GM23338 (cell line): Measurements from ENCODE around the gene TBC1D19. TPM values are rescaled to one million over a fixed set of nuclear protein-coding genes. Genes with fewer than 3 reads are reported as not detected.

ENCODE experiments used
- ATAC-seq: fragments of 200-7000 bp; cut with Tn5 transposase; 3 replicates; pipeline ENCODE4 v1.9.1; 2020
- DNase-seq: peaks from one replicate; pipeline ENCODE4 v3.0.0-alpha.2; 2015; ENCODE audit warnings: low spot score
- H2AFZ ChIP-seq: fragments of 200-600 bp; sonication (generic); 2 replicates; pipeline ENCODE4 v1.8.0; 2016; ENCODE audit warnings: antibody characterized with exemption, mild to moderate bottlenecking, moderate library complexity
- H3F3A ChIP-seq: fragments of 200-600 bp; sonication (generic); replicated peaks from 2 replicates; pipeline ENCODE4 v1.8.0; 2017; ENCODE audit warnings: antibody characterized with exemption, mixed run types, low read depth
- H3K27ac ChIP-seq: fragments of 200-600 bp; sonication (generic); 2 replicates; pipeline ENCODE4 v1.6.1; 2016; ENCODE audit warnings: low read depth
- H3K27me3 ChIP-seq: fragments of 200-600 bp; sonication (generic); 2 replicates; pipeline ENCODE4 v1.8.0; 2016; ENCODE audit warnings: mild to moderate bottlenecking, mixed run types, moderate library complexity; ENCODE audit not compliant: insufficient read depth
- H3K36me3 ChIP-seq: fragments of 200-600 bp; sonication (generic); 2 replicates; pipeline ENCODE4 v1.8.0; 2016; ENCODE audit warnings: mild to moderate bottlenecking; ENCODE audit not compliant: insufficient read depth
- H3K4me1 ChIP-seq: fragments of 200-600 bp; sonication (generic); 2 replicates; pipeline ENCODE4 v1.8.0; 2016; ENCODE audit warnings: mild to moderate bottlenecking, moderate library complexity; ENCODE audit not compliant: insufficient read depth
- H3K4me2 ChIP-seq: fragments of 200-600 bp; sonication (generic); 2 replicates; pipeline ENCODE4 v1.7.1; 2017; ENCODE audit warnings: mixed run types
- H3K4me3 ChIP-seq: fragments of 200-600 bp; sonication (generic); 2 replicates; pipeline ENCODE4 v1.6.1; 2016; ENCODE audit warnings: mixed run types
- H3K79me2 ChIP-seq: fragments of 200-600 bp; sonication (generic); replicated peaks from 2 replicates; pipeline ENCODE4 v1.8.0; 2017; ENCODE audit warnings: mild to moderate bottlenecking; ENCODE audit not compliant: insufficient read depth
- H3K9me2 ChIP-seq: fragments of 200-600 bp; sonication (generic); 2 replicates; pipeline ENCODE4 v1.8.0; 2017; ENCODE audit not compliant: insufficient read depth
- H4K20me1 ChIP-seq: fragments of 200-600 bp; sonication (generic); replicated peaks from 2 replicates; pipeline ENCODE4 v1.8.0; 2017; ENCODE audit warnings: mild to moderate bottlenecking; ENCODE audit not compliant: insufficient read depth
- H3K27ac Mint-ChIP-seq: 2 replicates; pipeline ENCODE4 v1.8.0; 2020; ENCODE audit warnings: inconsistent platforms, mild to moderate bottlenecking, moderate library complexity, mixed read lengths
- H3K27me3 Mint-ChIP-seq: 3 replicates; pipeline ENCODE4 v1.8.0; 2022; ENCODE audit warnings: low read depth, mild to moderate bottlenecking, moderate library complexity, mixed read lengths, inconsistent platforms; ENCODE audit not compliant: insufficient read depth, poor library complexity
- H3K36me3 Mint-ChIP-seq: 3 replicates; pipeline ENCODE4 v1.8.0; 2021; ENCODE audit warnings: low read depth, mild to moderate bottlenecking, inconsistent platforms, moderate library complexity, mixed read lengths
- H3K4me1 Mint-ChIP-seq: 3 replicates; pipeline ENCODE4 v1.8.0; 2020; ENCODE audit warnings: mild to moderate bottlenecking, inconsistent platforms, mixed read lengths
- H3K4me3 Mint-ChIP-seq: 3 replicates; pipeline ENCODE4 v1.8.0; 2021; ENCODE audit warnings: moderate library complexity, mild to moderate bottlenecking, inconsistent platforms, mixed read lengths
- H3K9me3 Mint-ChIP-seq: 3 replicates; pipeline ENCODE4 v1.8.0; 2020; ENCODE audit warnings: moderate library complexity, mild to moderate bottlenecking, inconsistent platforms, mixed read lengths
- CREB1 ChIP-seq: fragments of 250-450 bp; sonication (Bioruptor Pico); IDR thresholded peaks from 2 replicates; pipeline ENCODE4 v1.5.0; 2020; ENCODE audit warnings: low read depth, mild to moderate bottlenecking, moderate library complexity
- ETS1 ChIP-seq: IDR thresholded peaks from 2 replicates; pipeline ENCODE4 v1.6.1; 2016; ENCODE audit warnings: antibody characterized with exemption
- JUNB ChIP-seq: IDR thresholded peaks from one replicate; pipeline ENCODE4 v1.6.1; 2016; ENCODE audit warnings: antibody characterized with exemption; ENCODE audit not compliant: unreplicated experiment
- REST ChIP-seq: IDR thresholded peaks from one replicate; pipeline ENCODE4 v1.6.1; 2018; ENCODE audit warnings: antibody characterized with exemption; ENCODE audit not compliant: unreplicated experiment
- polyA plus RNA-seq: library from polyadenylated mRNA; unstranded; fragments of >200 nt; fragmentation: Nextera tagmentation; extraction: Ambion mirVana; gene quantifications from 2 replicates; pipeline ENCODE4 v1.2.1, GENCODE V29; 2016
- total RNA-seq: library from RNA; depleted of rRNA; stranded (reverse); fragments of >200 nt; shearing (Covaris generic); gene quantifications from 2 replicates; pipeline ENCODE4 v1.2.3, GENCODE V29; 2014
- TF ChIP-seq, protein P1 (sequence below), 2 experiments: fragments of 200-600 bp in 1 of 2; sonication (generic) in 1 of 2; conservative IDR thresholded peaks; 2 replicates each; pipeline versions ENCODE4 v1.5.1 to v1.6.1; 2016 to 2017; ENCODE audit warnings: antibody characterized with exemption in 2 of 2, low read depth in 2 of 2, mild to moderate bottlenecking in 2 of 2, moderate library complexity in 1 of 2

Gene TBC1D19
- total and polyA plus RNA-seq, 2 experiments from 2014 or later = 1.9 to 4.3 TPM

DNA sequence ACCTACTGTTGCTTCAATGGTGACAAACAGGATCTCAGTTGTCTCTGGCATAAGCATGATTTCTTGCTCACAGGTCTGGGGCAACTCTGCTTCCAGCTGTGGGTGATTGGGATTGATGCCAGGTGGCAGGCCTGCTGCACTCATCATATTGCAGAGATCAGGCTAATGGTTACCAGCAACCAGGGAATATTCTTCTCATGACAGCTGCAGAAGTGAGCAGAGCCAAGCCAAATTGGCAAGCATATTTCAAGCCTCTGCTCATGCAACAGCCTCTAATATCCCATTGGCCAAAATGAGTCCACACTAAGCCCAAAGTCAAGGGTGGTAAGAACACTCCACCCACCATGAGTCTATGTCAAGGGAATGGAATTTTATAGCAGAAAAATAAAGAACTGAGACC is 26.7 kb upstream of the TBC1D19 start:
- H3K4me1 Mint-ChIP-seq = no peaks in the 10 kb centered on the region
- Histone ChIP-seq H3K79me2 (no peaks in the 10 kb centered on the region), H3K4me3 (no peak overlapping the region), H3K9me2 (0 out of 2 replicates have a peak, but pooled peaks cover 7% of the 10 kb centered on the region), H3F3A (no peaks in the 10 kb centered on the region), H4K20me1 (no peaks in the 10 kb centered on the region), H3K36me3 (no peaks in the 10 kb centered on the region), H3K4me2 (no peak overlapping the region), H3K4me1 (no peaks in the 10 kb centered on the region), H3K27ac (no peak overlapping the region), H3K27me3 (no peaks in the 10 kb centered on the region), H2AFZ (no peak overlapping the region)
- H3K36me3 Mint-ChIP-seq = no peaks in the 10 kb centered on the region
- no peak overlapping the region for H3K4me3 Mint-ChIP-seq
- DNase-seq (no peak), ATAC-seq (no peak)
- peaks cover 3% of the 10 kb centered on the region for H3K27me3 Mint-ChIP-seq
- H3K9me3 Mint-ChIP-seq = peaks cover 7% of the 10 kb centered on the region
- TF ChIP-seq, protein P1, sequence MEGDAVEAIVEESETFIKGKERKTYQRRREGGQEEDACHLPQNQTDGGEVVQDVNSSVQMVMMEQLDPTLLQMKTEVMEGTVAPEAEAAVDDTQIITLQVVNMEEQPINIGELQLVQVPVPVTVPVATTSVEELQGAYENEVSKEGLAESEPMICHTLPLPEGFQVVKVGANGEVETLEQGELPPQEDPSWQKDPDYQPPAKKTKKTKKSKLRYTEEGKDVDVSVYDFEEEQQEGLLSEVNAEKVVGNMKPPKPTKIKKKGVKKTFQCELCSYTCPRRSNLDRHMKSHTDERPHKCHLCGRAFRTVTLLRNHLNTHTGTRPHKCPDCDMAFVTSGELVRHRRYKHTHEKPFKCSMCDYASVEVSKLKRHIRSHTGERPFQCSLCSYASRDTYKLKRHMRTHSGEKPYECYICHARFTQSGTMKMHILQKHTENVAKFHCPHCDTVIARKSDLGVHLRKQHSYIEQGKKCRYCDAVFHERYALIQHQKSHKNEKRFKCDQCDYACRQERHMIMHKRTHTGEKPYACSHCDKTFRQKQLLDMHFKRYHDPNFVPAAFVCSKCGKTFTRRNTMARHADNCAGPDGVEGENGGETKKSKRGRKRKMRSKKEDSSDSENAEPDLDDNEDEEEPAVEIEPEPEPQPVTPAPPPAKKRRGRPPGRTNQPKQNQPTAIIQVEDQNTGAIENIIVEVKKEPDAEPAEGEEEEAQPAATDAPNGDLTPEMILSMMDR (conservative IDR thresholded peaks at IDR 0.05; ENCODE audit: low read depth in 2 of 2) = no peak
- TF ChIP-seq ETS1 = no peak
- no peak overlapping the region for H3K27ac Mint-ChIP-seq

- no peak for DNase-seq
- no peak overlapping the region for H3K4me3 Mint-ChIP-seq
- H2AFZ ChIP-seq = no peak overlapping the region
- ATAC-seq = no peak
- H3K27ac Mint-ChIP-seq = no peak overlapping the region
- peaks cover 7% of the 10 kb centered on the region for H3K9me3 Mint-ChIP-seq
- H3K9me2 ChIP-seq = 0 out of 2 replicates have a peak, but pooled peaks cover 7% of the 10 kb centered on the region
- peaks cover 3% of the 10 kb centered on the region for H3K27me3 Mint-ChIP-seq
- no peaks in the 10 kb centered on the region for H3K27me3 ChIP-seq
- no peaks in the 10 kb centered on the region for H3K4me1 ChIP-seq
- H3K4me3 ChIP-seq = no peak overlapping the region
- no peaks in the 10 kb centered on the region for H3K36me3 ChIP-seq
- H3K4me1 Mint-ChIP-seq = no peaks in the 10 kb centered on the region
- no peak overlapping the region for H3K4me2 ChIP-seq
- H3K27ac ChIP-seq = no peak overlapping the region
- H3F3A ChIP-seq = no peaks in the 10 kb centered on the region
- H4K20me1 ChIP-seq = no peaks in the 10 kb centered on the region
- no peaks in the 10 kb centered on the region for H3K79me2 ChIP-seq
- H3K36me3 Mint-ChIP-seq = no peaks in the 10 kb centered on the region
- no peak for TF ChIP-seq ETS1
- TF ChIP-seq CREB1 (CRISPR knock-in tag) = no peak
- TF ChIP-seq JUNB = no peak
- no peak for TF ChIP-seq REST
- TF ChIP-seq, protein P1 (conservative IDR thresholded peaks at IDR 0.05; ENCODE audit: low read depth in 2 of 2) = no peak
These were observed 25.6 kb upstream of the TBC1D19 start for GRCh38 chr4:26558166-26558895.
